ENCODE results near the gene TMEM18.

DNA sequence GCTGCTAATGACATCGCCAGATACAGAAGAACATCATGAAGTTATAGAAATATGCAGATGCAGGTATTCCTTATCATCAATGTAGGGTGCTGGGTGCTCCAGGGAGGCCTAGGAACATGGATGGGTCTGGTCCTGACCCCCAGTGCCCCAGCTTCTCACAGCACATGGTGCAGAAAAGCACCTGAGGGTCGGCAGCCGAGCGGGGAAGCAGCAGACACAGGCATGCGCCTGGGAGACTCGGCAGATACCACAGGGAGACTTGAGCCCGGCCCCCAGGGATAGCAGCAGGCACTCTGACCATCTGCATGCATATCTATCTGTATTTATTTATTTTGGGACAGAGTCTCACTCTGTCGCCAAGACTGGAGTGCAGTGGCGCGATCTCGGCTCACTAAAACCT lies 43.2 kb downstream of the TMEM18 start:
- TF ChIP-seq POLR2A (IDR thresholded peaks at IDR 0.05; ENCODE audit: low read length) (no peak), GATA1 (IDR thresholded peaks at IDR 0.05; ENCODE audit: low read depth, low read length) (no peak)
